Small intestine (tissue), 7 donors: Measurements from ENCODE around the gene NFIX. TPM values are rescaled to one million over a fixed set of nuclear protein-coding genes. Genes with fewer than 3 reads are reported as not detected.
"Not testable (repeated sequence)": the region's sequence is repeated elsewhere in the genome, so short reads cannot be mapped to it uniquely, and the experiment has no call there.

Source experiments
- DNase-seq, 2 donors: peaks; one replicate each; pipeline versions ENCODE4 v3.0.0 to v3.0.0-alpha.2; 2013
- FAIRE-seq: peaks from 2 replicates; lab custom pipeline; 2012; peaks lifted over from hg19 to GRCh38; lab: Jason Lieb, UNC
- H3K27ac ChIP-seq, 3 donors: one replicate each; pipeline ENCODE4 v1.5.1; 2013; ENCODE audit warnings: low read length in 2 of 3, mild to moderate bottlenecking in 2 of 3, control low read depth in 1 of 3, inconsistent platforms in 1 of 3, low read depth in 1 of 3, moderate library complexity in 1 of 3
- H3K27me3 ChIP-seq, 3 donors: one replicate each; pipeline ENCODE4 v1.6.1; 2013; ENCODE audit warnings: low read length in 3 of 3, inconsistent platforms in 1 of 3; ENCODE audit not compliant: control insufficient read depth in 3 of 3, insufficient read depth in 3 of 3
- H3K36me3 ChIP-seq, 3 donors: one replicate each; pipeline ENCODE4 v1.6.1; 2013; ENCODE audit warnings: low read length in 3 of 3, inconsistent platforms in 1 of 3, low read depth in 1 of 3, mild to moderate bottlenecking in 1 of 3, moderate library complexity in 1 of 3; ENCODE audit not compliant: control insufficient read depth in 3 of 3, insufficient read depth in 2 of 3
- H3K4me1 ChIP-seq, 3 donors: one replicate each; pipeline ENCODE4 v1.6.1; 2013; ENCODE audit warnings: low read length in 2 of 3, inconsistent platforms in 1 of 3, low read depth in 1 of 3, mild to moderate bottlenecking in 1 of 3, moderate library complexity in 1 of 3; ENCODE audit not compliant: control insufficient read depth in 3 of 3, insufficient read depth in 2 of 3
- H3K4me3 ChIP-seq, 3 donors: one replicate each; pipeline ENCODE4 v1.5.1; 2013; ENCODE audit warnings: low read length in 3 of 3, control low read depth in 1 of 3, inconsistent platforms in 1 of 3, low read depth in 1 of 3, mild to moderate bottlenecking in 1 of 3, moderate library complexity in 1 of 3
- H3K9me3 ChIP-seq, 2 donors: one replicate each; pipeline ENCODE4 v1.6.1; 2013; ENCODE audit warnings: low read depth in 1 of 2, low read length in 1 of 2; ENCODE audit not compliant: control insufficient read depth in 2 of 2, insufficient read depth in 1 of 2
- WGBS, 3 donors: extraction: QIAGEN DNeasy Blood & Tissue Kit; methylation state at CpG; one replicate each; pipeline ENCODE4 v1.1.7; 2013; 5-methylcytosine and 5-hydroxymethylcytosine counted together
- polyA plus RNA-seq, 4 donors: library from polyadenylated mRNA; stranded (reverse) in 3 of 4; unstranded in 1 of 4; fragments of 200-250 nt in 3 of 4; fragments of 120-200 nt in 1 of 4; gene quantifications; one replicate each; pipeline versions ENCODE4 v1.2.1 to v1.2.3, GENCODE V29; 2013
- donor health status: healthy with polysubstance abuse.
- donor health status: control.
- donor health status: control.
- donor health status: Bipolar disorder and iron deficiency.
- donor health status: healthy.

Gene NFIX
- polyA plus RNA-seq, 4 donors: 2.9 to 31.4 (median 10.0) TPM

DNA sequence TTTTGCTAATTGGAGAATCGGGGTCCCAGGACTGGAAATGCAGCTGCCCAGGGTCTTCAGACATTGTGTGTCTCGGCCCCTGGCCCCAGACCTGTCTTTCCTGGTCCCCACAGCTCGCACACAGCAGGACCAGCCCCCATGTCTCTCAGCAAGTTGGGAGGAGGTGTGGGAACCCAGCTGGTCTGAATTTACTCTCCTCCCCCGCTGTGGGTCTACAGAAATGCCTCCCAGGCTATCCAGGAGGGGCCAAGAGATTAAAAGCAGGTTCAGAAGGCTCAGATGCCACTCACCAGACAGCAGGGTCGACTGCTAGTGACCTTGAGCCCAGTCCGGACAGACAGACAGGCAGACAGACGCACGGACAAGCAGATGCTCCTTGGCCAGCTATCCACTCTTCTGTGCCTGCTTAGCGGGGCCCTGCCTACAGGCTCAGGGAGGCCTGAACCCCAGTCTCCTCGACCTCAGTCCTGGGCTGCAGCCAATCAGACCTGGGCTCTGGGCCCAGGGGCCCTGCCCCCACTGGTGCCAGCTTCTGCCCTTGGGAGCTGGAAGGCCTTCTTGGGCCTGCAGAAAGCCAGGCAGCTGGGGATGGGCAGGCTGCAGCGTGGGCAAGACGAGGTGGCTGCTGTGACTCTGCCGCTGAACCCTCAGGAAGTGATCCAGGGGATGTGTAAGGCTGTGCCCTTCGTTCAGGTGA is 25.8 kb upstream of the NFIX start, which contains the start of gene DAND5:
TSS of gene DAND5 (plus strand) at position 285 of the 697 bp plus-strand sequence. CDS start at position 370, 85 bp downstream.
- 44 to 53% (median 47%) methylated on average over 14 of the region's 14 CpGs for WGBS, 3 donors
- Histone ChIP-seq H3K9me3 (no peaks in the 10 kb centered on the region), H3K4me1 (peaks cover 0 to 8% (median 0%) of the 10 kb centered on the region in 3 donors), H3K27ac (no peak within 1 kb of the TSS), H3K4me3 (no peak within 1 kb of the TSS), H3K36me3 (no peaks in the 10 kb centered on the region), H3K27me3 (no peaks in the 10 kb centered on the region)
- no peak for FAIRE-seq
- no peak for DNase-seq

DNA sequence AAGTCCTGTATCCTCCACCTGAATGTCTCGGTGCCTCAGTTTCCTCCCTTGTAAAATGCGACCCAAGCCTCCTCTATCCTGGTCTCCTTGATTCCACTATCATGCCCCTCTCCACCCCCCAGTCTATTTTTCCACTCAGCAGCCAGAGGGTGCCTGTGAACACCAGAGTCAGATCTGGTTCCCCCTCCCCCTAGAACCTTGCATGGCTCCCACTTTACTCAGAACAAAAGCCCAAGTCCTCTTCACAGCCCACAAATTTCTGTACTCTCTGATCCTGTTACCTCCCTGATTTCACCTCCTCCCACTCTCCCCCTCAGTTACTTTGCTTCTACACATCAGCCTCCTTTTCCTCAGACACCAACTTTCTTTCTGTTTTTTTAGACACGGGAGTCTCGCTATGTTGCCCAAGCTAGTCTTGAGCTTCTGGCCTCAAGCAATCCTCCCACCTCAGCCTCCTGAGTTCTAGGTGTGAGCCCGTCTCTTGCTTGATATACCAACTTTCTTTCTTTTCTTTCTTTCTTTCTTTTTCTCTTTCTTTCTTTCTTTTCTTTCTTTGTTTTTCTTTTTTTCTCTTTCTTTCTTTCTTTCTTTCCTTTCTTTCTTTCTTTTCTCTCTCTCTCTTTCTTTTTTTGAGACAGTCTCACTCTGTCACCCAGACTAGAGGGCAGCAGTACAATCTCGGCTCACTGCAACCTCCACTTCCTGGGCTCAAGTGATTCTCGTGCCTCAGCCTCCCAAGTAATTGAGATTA is 25.0 kb upstream of the NFIX start:
- 80 to 91% (median 81%) methylated on average over 7 of the region's 7 CpGs for WGBS, 3 donors
- H3K27ac ChIP-seq: no peak overlapping the region
- peaks cover 0 to 5% (median 0%) of the 10 kb centered on the region in 3 donors for H3K4me1 ChIP-seq
- no peaks in the 10 kb centered on the region for H3K9me3 ChIP-seq
- H3K4me3 ChIP-seq: no peak overlapping the region
- DNase-seq (no peak), FAIRE-seq (no peak)
- no peaks in the 10 kb centered on the region for H3K36me3 ChIP-seq
- H3K27me3 ChIP-seq: no peaks in the 10 kb centered on the region

GRCh38 chr19:12973236-12973635 is 22.0 kb upstream of the NFIX start:
- DNase-seq (no peak), FAIRE-seq (no peak)
- no peaks in the 10 kb centered on the region for H3K36me3 ChIP-seq
- H3K27ac ChIP-seq: no peak overlapping the region
- H3K27me3 ChIP-seq: peaks cover 0 to 2% (median 0%) of the 10 kb centered on the region in 3 donors
- 88 to 91% (median 90%) methylated on average over 16 of the region's 16 CpGs for WGBS, 3 donors
- no peak overlapping the region for H3K4me3 ChIP-seq
- H3K4me1 ChIP-seq: no peaks in the 10 kb centered on the region
- H3K9me3 ChIP-seq: no peaks in the 10 kb centered on the region

- FAIRE-seq: no peak
- H3K4me3 ChIP-seq: no peak overlapping the region
- 57 to 61% (median 58%) methylated on average over 14 to 19 of the region's 19 CpGs for WGBS, 3 donors
- no peaks in the 10 kb centered on the region for H3K36me3 ChIP-seq
- H3K9me3 ChIP-seq: no peaks in the 10 kb centered on the region
- no peak overlapping the region for H3K27ac ChIP-seq
- DNase-seq: no peak
- H3K27me3 ChIP-seq: peaks cover 0 to 2% (median 0%) of the 10 kb centered on the region in 3 donors
- H3K4me1 ChIP-seq: no peaks in the 10 kb centered on the region
Measured at GRCh38 chr19:12974301-12975220, 20.7 kb upstream of the NFIX start.

DNA sequence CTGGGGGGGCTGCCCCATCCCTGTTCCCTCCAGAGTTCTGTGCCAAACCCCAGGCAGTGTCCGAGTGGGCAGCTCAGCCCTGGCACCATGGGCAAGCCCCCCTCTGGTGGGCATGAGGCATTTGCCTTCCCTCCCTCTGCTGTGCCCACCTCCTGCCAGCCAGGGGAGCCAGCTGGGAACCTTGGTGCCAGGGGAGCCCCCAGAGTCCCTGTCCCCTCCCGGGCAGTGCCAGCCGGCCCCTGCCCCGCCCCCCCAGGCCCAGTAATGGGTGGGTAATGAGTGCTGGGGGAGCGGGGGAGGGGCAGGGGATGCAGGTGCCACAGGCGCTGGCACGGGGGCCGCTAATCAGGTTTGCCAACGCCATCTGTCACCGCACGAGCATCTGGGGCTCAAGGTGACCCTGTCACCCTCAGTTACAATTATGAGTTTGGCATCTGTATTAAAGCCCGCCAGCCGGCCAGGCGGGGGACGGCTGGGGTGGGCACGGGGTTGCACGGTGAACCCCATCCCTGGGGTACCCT is 20.0 kb upstream of the NFIX start:
- H3K27ac ChIP-seq: no peak overlapping the region
- WGBS, 3 donors: 38 to 65% (median 52%) methylated on average over 14 to 17 of the region's 17 CpGs
- no peak overlapping the region for H3K4me3 ChIP-seq
- no peaks in the 10 kb centered on the region for H3K36me3 ChIP-seq
- DNase-seq (no peak), FAIRE-seq (no peak)
- no peaks in the 10 kb centered on the region for H3K4me1 ChIP-seq
- peaks cover 0 to 2% (median 0%) of the 10 kb centered on the region in 3 donors for H3K27me3 ChIP-seq
- no peaks in the 10 kb centered on the region for H3K9me3 ChIP-seq

GRCh38 chr19:12976109-12976508 is 19.2 kb upstream of the NFIX start:
- not testable (repeated sequence) for H3K9me3 ChIP-seq, FAIRE-seq, H3K4me3 ChIP-seq, DNase-seq, H3K27ac ChIP-seq, H3K36me3 ChIP-seq, H3K27me3 ChIP-seq, H3K4me1 ChIP-seq
- WGBS, 3 donors: 62 to 71% (median 69%) methylated on average over 7 of the region's 7 CpGs

DNA sequence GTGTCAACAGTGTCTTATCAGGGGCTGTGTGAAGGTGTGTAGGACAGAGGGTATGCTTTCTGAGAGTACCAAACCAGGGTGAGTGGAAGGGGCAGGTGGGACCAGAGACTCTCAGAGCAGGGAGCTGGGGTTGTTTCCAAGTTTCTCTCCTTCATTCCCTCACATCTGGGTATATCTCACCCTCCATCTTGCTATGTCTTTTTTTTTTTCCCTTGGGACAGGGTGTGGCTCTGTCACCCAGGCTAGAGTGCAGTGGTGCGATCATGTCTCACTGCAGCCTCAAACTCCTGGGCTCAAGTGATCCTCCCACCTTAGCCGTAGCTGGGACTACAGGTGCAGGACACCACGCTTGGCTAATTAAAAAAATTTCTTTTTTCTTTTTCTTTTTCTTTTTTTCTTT is 15.3 kb upstream of the NFIX start:
- WGBS, 3 donors: 64 to 75% (median 73%) methylated on average over 3 of the region's 3 CpGs
- no peaks in the 10 kb centered on the region for H3K36me3 ChIP-seq
- FAIRE-seq (no peak), DNase-seq (peak in 1 of 2 donors; percentile 24)
- H3K4me3 ChIP-seq: no peak overlapping the region
- no peak overlapping the region for H3K27ac ChIP-seq
- peaks cover 0 to 33% (median 2%) of the 10 kb centered on the region in 3 donors for H3K27me3 ChIP-seq
- no peaks in the 10 kb centered on the region for H3K9me3 ChIP-seq
- H3K4me1 ChIP-seq: peaks cover 0 to 7% (median 0%) of the 10 kb centered on the region in 3 donors

DNA sequence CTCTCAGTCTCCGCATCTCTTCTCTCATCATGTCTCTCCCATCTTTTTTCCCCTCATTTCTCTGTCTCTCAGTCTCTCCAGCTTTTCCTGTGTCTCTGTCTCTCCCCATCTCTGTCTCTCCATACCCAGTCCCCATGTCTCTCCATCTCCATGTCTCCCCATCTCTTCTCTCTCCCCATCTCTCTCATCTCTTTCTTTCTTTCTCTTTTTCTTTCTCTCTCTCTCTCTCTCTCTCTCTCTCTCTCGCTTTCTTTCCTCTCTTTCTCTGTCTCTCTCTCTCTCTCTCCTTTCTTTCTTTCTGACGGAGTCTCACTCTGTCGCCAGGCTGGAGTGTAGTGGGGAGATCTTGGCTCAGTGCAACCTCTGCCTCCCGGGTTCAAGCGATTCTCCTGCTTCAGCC is 12.6 kb upstream of the NFIX start:
- H3K4me1 ChIP-seq: peaks cover 0 to 17% (median 0%) of the 10 kb centered on the region in 3 donors
- H3K4me3 ChIP-seq: no peak overlapping the region
- DNase-seq (no peak), FAIRE-seq (no peak)
- no peaks in the 10 kb centered on the region for H3K36me3 ChIP-seq
- H3K27me3 ChIP-seq: peaks cover 0 to 57% (median 0%) of the 10 kb centered on the region in 3 donors
- 73 to 88% (median 82%) methylated on average over 6 of the region's 6 CpGs for WGBS, 3 donors
- H3K27ac ChIP-seq: no peak overlapping the region
- no peaks in the 10 kb centered on the region for H3K9me3 ChIP-seq
